Panc1 (cell line): Measurements from ENCODE around the gene TRAF3IP1. TPM values are rescaled to one million over a fixed set of nuclear protein-coding genes. Genes with fewer than 3 reads are reported as not detected.

Experiments used
- ATAC-seq: fragments of 200-7000 bp; cut with Tn5 transposase; 2 replicates; pipeline ENCODE4 v1.9.1; 2020; ENCODE audit warnings: mild to moderate bottlenecking, moderate library complexity
- BruUV-seq: library from RNA; stranded (reverse); fragments of 400-500 nt; replicated peaks from 2 replicates; lab custom pipeline; 2021; lab: Mats Ljungman, UMichigan
- CTCF ChIA-PET: fragments of 300-600 bp; sonication (Branson Sonifier 250); formaldehyde crosslinking; loops from one replicate; lab custom pipeline; 2022; ENCODE audit warnings: antibody characterized with exemption; lab: Charles Lee
- POLR2A ChIA-PET: fragments of 300-600 bp; sonication (Branson Sonifier 250); formaldehyde crosslinking; loops from one replicate; lab custom pipeline; 2022; ENCODE audit warnings: antibody characterized with exemption; lab: Charles Lee
- DNase-seq: peaks from one replicate; pipeline ENCODE4 v3.0.0-alpha.2; 2010; ENCODE audit warnings: low read depth, low spot score
- H3K27ac ChIP-seq: 2 replicates; pipeline ENCODE4 v1.5.1; 2011; ENCODE audit warnings: mild to moderate bottlenecking, low read length, inconsistent platforms
- H3K27me3 ChIP-seq: fragments of 200-500 bp; sonication (Bioruptor generic); 2 replicates; pipeline ENCODE4 v1.6.0; 2014; ENCODE audit warnings: low read length, inconsistent platforms; ENCODE audit not compliant: control insufficient read depth, insufficient read depth
- H3K36me3 ChIP-seq: fragments of 200-500 bp; sonication (Bioruptor generic); 2 replicates; pipeline ENCODE4 v1.5.1; 2014; ENCODE audit warnings: inconsistent platforms, mild to moderate bottlenecking, low read length, moderate library complexity; ENCODE audit not compliant: control insufficient read depth, insufficient read depth
- H3K4me1 ChIP-seq: 2 replicates; pipeline ENCODE4 v1.5.1; 2011; ENCODE audit warnings: inconsistent platforms, mild to moderate bottlenecking, low read length, moderate library complexity; ENCODE audit not compliant: control insufficient read depth, insufficient read depth
- H3K4me3 ChIP-seq, 2 experiments: 2 replicates each; pipeline ENCODE4 v1.5.1; 2011 to 2012; ENCODE audit warnings: low read depth in 2 of 2, low read length in 2 of 2, mild to moderate bottlenecking in 2 of 2, inconsistent platforms in 1 of 2, moderate library complexity in 1 of 2
- H3K9me3 ChIP-seq: fragments of 200-500 bp; sonication (Bioruptor generic); 2 replicates; pipeline ENCODE4 v1.5.1; 2014; ENCODE audit warnings: low read depth, mild to moderate bottlenecking, inconsistent platforms, low read length, moderate library complexity; ENCODE audit not compliant: control insufficient read depth, insufficient read depth
- POLR2AphosphoS5 ChIP-seq: IDR thresholded peaks from 2 replicates; pipeline ENCODE4 v1.6.1; 2012; ENCODE audit warnings: mild to moderate bottlenecking, low read depth, low read length, moderate library complexity
- REST ChIP-seq, 2 experiments: IDR thresholded peaks; 2 replicates each; pipeline ENCODE4 v1.6.1; 2011 to 2012; ENCODE audit warnings: low read depth in 2 of 2, control low read depth in 1 of 2, low read length in 1 of 2, mild to moderate bottlenecking in 1 of 2, moderate library complexity in 1 of 2; ENCODE audit not compliant: insufficient read depth in 1 of 2
- SIN3A ChIP-seq: IDR thresholded peaks from 2 replicates; pipeline ENCODE4 v1.6.1; 2012; ENCODE audit warnings: low read depth, mild to moderate bottlenecking, low read length, moderate library complexity, borderline replicate concordance; ENCODE audit not compliant: insufficient read depth
- TCF7L2 ChIP-seq: IDR thresholded peaks from 2 replicates; pipeline ENCODE4 v1.6.1; 2011; ENCODE audit warnings: mild to moderate bottlenecking, low read depth, low read length, inconsistent platforms
- in situ Hi-C: cut with HindIII; loops from 2 replicates; pipeline ENCODE4 v1.10.0; 2016; ENCODE audit warnings: low sequenced_read_pairs, low pct_unique_long_range_greater_than_20kb
- intact Hi-C: fragments of 100-400 bp; cut with micrococcal nuclease; formaldehyde crosslinking; loops from one replicate; pipeline ENCODE4 v1.10.0; 2022; ENCODE audit not compliant: unreplicated experiment
- total RNA-seq: library from RNA; stranded (reverse); gene quantifications from one replicate; pipeline ENCODE4 v1.2.1, GENCODE V29; 2021; ENCODE audit not compliant: unreplicated experiment
- TF ChIP-seq, protein P1 (sequence below): fragments of 450-650 bp; IDR thresholded peaks from 2 replicates; pipeline ENCODE4 v1.5.1; 2017; ENCODE audit warnings: mild to moderate bottlenecking

Gene TRAF3IP1
- total RNA-seq, 1 experiment from 2014 or later = 23.4 TPM

- ChIA-PET CTCF (no interaction called here), POLR2A (no interaction called here)
- DNase-seq = no peak
- BruUV-seq = no TSS peak
- no peaks in the 10 kb centered on the region for H3K27me3 ChIP-seq
- intact Hi-C loops (no loop called here), in situ Hi-C loops (no loop called here)
- H3K4me3 ChIP-seq = no peak overlapping the region
- TF ChIP-seq SIN3A (no peak), REST (IDR thresholded peaks at IDR 0.05; ENCODE audit: insufficient read depth in 1 of 2, low read depth in 2 of 2, low read length in 1 of 2) (no peak), TCF7L2 (no peak)
- TF ChIP-seq, protein P1, sequence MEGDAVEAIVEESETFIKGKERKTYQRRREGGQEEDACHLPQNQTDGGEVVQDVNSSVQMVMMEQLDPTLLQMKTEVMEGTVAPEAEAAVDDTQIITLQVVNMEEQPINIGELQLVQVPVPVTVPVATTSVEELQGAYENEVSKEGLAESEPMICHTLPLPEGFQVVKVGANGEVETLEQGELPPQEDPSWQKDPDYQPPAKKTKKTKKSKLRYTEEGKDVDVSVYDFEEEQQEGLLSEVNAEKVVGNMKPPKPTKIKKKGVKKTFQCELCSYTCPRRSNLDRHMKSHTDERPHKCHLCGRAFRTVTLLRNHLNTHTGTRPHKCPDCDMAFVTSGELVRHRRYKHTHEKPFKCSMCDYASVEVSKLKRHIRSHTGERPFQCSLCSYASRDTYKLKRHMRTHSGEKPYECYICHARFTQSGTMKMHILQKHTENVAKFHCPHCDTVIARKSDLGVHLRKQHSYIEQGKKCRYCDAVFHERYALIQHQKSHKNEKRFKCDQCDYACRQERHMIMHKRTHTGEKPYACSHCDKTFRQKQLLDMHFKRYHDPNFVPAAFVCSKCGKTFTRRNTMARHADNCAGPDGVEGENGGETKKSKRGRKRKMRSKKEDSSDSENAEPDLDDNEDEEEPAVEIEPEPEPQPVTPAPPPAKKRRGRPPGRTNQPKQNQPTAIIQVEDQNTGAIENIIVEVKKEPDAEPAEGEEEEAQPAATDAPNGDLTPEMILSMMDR = no peak
- 0 out of 2 replicates have a peak, but pooled peaks cover 9% of the 10 kb centered on the region for H3K9me3 ChIP-seq
- no peak overlapping the region for H3K27ac ChIP-seq
- H3K36me3 ChIP-seq = no peaks in the 10 kb centered on the region
- H3K4me1 ChIP-seq = peaks cover 1% of the 10 kb centered on the region; the same call in 1 of the 2 replicates
- ATAC-seq = no peak
Measured at GRCh38 chr2:238415893-238416292, 95.6 kb downstream of the TRAF3IP1 start.

DNA sequence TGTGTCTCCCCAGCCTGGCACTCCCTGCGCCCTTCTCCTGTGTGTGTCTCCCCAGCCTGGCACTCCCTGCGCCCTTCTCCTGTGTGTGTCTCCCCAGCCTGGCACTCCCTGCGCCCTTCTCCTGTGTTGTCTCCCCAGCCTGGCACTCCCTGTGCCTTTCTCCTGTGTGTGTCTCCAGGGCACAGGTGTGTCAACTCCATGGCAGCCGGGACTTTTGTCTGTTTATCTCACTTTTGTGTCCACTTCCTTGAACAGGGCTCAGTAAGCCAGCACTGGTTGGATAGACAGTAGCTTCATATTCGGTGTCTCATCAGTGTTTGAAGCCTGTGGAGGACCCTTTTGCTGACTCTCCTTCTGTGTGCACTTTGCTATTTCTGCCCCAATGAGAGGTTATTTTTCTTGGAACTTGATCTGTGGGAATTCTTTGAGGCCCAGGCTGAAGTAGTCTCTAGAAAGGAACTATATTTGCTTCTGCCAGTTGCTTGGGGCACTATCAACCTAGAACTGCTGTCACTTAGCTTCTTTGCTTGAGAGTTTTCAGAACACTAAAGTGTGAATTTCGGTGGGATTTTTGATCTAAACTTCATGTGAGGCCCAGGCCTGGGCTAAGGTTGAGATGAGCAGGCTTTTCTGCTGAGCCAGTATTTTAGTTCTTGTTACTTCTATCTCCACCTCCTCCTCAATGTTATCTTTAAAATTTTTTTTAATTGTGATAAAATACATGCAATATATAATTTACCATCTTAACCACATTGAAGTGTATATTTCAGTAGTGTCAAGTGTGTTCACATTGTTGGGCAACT is 98.1 kb downstream of the TRAF3IP1 start:
- intact Hi-C loops (no loop called here), in situ Hi-C loops (no loop called here)
- Histone ChIP-seq H3K27ac (no peak overlapping the region), H3K27me3 (no peaks in the 10 kb centered on the region), H3K9me3 (0 out of 2 replicates have a peak, but pooled peaks cover 9% of the 10 kb centered on the region), H3K36me3 (no peaks in the 10 kb centered on the region), H3K4me1 (peaks cover 2% of the 10 kb centered on the region; the same call in 1 of the 2 replicates), H3K4me3 (no peak overlapping the region)
- TF ChIP-seq REST (IDR thresholded peaks at IDR 0.05; ENCODE audit: insufficient read depth in 1 of 2, low read depth in 2 of 2, low read length in 1 of 2) = no peak
- no peak for TF ChIP-seq TCF7L2
- no peak for TF ChIP-seq POLR2AphosphoS5
- TF ChIP-seq SIN3A = no peak
- TF ChIP-seq, protein P1 = no peak
- no peak for ATAC-seq
- POLR2A ChIA-PET = no interaction called here
- DNase-seq = no peak
- CTCF ChIA-PET = no interaction called here
- no TSS peak for BruUV-seq
